Osteocyte (in vitro differentiated cells): ENCODE data around the gene ANTKMT. TPM values are rescaled to one million over a fixed set of nuclear protein-coding genes. Genes with fewer than 3 reads are reported as not detected.

Experiments
- DNase-seq: peaks from one replicate; pipeline ENCODE4 v3.0.0; 2021; ENCODE audit warnings: mixed read lengths; ENCODE audit not compliant: unreplicated experiment; ENCODE audit errors: extremely low spot score
- H3K27ac Mint-ChIP-seq: one replicate; pipeline ENCODE4 v1.8.0; 2021; ENCODE audit warnings: mild to moderate bottlenecking, mixed read lengths; ENCODE audit not compliant: unreplicated experiment
- H3K27me3 Mint-ChIP-seq: one replicate; pipeline ENCODE4 v1.8.0; 2021; ENCODE audit warnings: mixed read lengths; ENCODE audit not compliant: unreplicated experiment
- H3K36me3 Mint-ChIP-seq: one replicate; pipeline ENCODE4 v1.8.0; 2021; ENCODE audit warnings: mixed read lengths; ENCODE audit not compliant: unreplicated experiment
- H3K4me1 Mint-ChIP-seq: one replicate; pipeline ENCODE4 v1.8.0; 2021; ENCODE audit warnings: mixed read lengths; ENCODE audit not compliant: unreplicated experiment
- H3K4me3 Mint-ChIP-seq: one replicate; pipeline ENCODE4 v1.8.0; 2021; ENCODE audit warnings: mild to moderate bottlenecking, moderate library complexity, mixed read lengths; ENCODE audit not compliant: unreplicated experiment
- H3K9me3 Mint-ChIP-seq: one replicate; pipeline ENCODE4 v1.8.0; 2021; ENCODE audit warnings: mixed read lengths; ENCODE audit not compliant: unreplicated experiment
- total RNA-seq: library from RNA; stranded (reverse); gene quantifications from 2 replicates; pipeline ENCODE4 v1.2.1, GENCODE V29; 2021
- TF ChIP-seq, protein P1 (sequence below): fragments of 200-600 bp; sonication (generic); IDR thresholded peaks from 2 replicates; pipeline ENCODE4 v1.5.0; 2021; ENCODE audit warnings: antibody characterized with exemption, mild to moderate bottlenecking, moderate library complexity

ANTKMT gene
- total RNA-seq, 1 donor from 2014 or later, result 41.7 TPM

DNA sequence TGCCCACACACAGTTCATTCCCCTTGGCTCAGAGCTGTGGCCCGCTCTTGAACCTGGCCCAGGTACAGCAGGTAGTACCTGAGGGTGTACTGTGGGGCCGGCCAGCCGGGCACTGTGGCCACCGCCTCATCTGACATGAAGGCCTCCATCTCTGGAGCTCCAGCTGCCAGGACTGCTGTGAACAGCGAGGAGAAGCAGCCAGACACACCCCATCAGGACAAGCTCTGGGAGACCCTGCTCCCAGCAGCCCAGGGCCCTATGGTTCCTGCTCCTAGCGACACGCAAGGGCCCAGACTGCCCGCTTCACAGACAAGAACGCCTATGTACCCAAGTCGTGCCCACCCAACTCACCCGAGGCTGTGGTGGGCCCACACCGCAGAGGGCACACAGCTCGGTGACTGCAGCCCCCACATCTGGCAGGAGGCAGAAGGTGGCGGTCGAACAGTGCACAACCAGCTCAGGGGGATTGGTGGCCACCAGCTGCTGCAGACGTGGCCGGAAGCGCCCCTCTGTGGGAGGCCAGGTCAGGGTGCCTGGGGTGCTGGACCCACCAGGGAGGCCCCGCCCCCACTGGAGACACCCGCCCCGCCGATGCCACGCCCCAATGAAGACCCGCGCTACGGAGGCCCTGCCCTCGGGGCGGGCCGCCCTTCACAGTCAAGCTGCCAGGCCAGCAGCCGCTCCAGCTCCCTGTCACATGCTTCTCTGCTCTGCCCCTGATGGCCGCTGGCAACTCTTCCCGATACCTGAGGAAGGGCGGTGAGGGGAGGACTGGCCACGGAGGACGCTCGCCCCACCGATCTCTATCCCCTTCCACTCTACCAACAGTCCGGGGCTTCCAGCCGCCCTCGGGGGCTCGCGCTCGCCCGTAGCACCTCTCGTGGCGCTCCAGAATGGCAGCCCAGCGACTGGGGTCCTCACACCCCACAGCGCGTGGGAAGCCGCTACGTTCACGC lies 41.8 kb upstream of the ANTKMT start:
- peak overlapping the region; percentile 77 for H3K4me3 Mint-ChIP-seq
- H3K27me3 Mint-ChIP-seq, result no peaks in the 10 kb centered on the region
- TF ChIP-seq, protein P1, sequence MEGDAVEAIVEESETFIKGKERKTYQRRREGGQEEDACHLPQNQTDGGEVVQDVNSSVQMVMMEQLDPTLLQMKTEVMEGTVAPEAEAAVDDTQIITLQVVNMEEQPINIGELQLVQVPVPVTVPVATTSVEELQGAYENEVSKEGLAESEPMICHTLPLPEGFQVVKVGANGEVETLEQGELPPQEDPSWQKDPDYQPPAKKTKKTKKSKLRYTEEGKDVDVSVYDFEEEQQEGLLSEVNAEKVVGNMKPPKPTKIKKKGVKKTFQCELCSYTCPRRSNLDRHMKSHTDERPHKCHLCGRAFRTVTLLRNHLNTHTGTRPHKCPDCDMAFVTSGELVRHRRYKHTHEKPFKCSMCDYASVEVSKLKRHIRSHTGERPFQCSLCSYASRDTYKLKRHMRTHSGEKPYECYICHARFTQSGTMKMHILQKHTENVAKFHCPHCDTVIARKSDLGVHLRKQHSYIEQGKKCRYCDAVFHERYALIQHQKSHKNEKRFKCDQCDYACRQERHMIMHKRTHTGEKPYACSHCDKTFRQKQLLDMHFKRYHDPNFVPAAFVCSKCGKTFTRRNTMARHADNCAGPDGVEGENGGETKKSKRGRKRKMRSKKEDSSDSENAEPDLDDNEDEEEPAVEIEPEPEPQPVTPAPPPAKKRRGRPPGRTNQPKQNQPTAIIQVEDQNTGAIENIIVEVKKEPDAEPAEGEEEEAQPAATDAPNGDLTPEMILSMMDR, result no peak
- no peak for DNase-seq
- H3K27ac Mint-ChIP-seq, result peak overlapping the region; percentile 88
- H3K36me3 Mint-ChIP-seq, result peaks cover 11% of the 10 kb centered on the region
- no peaks in the 10 kb centered on the region for H3K9me3 Mint-ChIP-seq
- peaks cover 28% of the 10 kb centered on the region for H3K4me1 Mint-ChIP-seq

DNA sequence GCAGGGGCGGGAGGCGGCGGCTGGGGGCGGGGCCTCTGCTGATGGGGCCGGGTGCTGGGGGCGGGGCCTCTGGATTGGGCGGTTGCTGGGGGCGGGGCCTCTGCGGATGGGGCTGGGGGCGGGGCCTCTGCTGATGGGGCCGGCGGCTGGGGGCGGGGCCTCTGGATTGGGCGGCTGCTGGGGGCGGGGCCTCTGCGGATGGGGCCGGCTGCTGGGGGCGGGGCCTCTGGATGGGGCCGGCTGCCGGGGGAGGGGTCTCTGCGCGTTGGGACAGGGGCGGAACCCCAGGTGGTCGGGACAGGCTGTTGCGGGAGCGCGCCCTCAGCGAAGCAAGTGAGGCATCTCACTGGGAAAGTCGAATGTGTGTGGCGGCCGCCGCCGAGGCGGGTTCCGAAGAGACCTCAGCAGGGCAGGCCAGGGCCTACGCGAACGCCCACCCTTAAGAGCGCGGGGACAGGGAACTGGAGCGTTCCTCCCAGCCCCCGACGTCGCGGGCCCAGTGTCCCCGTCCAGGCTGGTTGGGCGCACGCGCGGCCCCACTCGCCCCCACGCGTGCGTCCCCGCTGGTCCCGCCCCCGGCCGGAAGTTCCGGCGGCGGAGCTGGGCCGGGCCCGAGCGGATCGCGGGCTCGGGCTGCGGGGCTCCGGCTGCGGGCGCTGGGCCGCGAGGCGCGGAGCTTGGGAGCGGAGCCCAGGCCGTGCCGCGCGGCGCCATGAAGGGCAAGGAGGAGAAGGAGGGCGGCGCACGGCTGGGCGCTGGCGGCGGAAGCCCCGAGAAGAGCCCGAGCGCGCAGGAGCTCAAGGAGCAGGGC lies 40.9 kb upstream of the ANTKMT start, which contains the start of gene STUB1:
STUB1 (plus strand) TSS at position 597 of the 811 bp plus-strand sequence; CDS start at position 713, 116 bp downstream.
- peaks cover 11% of the 10 kb centered on the region for H3K36me3 Mint-ChIP-seq
- peak within 1 kb of the TSS; percentile 88 for H3K27ac Mint-ChIP-seq
- no peaks in the 10 kb centered on the region for H3K9me3 Mint-ChIP-seq
- H3K4me3 Mint-ChIP-seq, result peak within 1 kb of the TSS; percentile 81
- no peaks in the 10 kb centered on the region for H3K27me3 Mint-ChIP-seq
- TF ChIP-seq, protein P1, result no peak
- DNase-seq, result peak; percentile 97
- H3K4me1 Mint-ChIP-seq, result peaks cover 24% of the 10 kb centered on the region

DNA sequence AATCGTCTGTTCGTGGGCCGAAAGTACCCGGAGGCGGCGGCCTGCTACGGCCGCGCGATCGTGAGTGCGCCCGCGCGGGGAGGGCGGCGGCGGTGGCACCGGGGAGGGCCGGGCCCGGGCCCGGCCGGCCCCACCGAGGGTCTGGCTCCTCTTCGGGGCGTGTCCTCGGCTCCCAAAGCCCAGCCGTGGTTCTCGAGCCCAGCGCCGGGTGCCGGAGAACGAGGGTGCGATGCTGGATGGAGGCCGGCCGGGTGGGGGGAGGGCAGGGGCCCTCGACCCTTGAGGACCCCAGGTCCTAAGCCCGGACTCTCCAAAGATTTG lies 40.4 kb upstream of the ANTKMT start:
- peaks cover 21% of the 10 kb centered on the region for H3K4me1 Mint-ChIP-seq
- TF ChIP-seq, protein P1, result no peak
- peaks cover 11% of the 10 kb centered on the region for H3K36me3 Mint-ChIP-seq
- no peak for DNase-seq
- H3K4me3 Mint-ChIP-seq, result peak overlapping the region; percentile 81
- peak overlapping the region; percentile 72 for H3K27ac Mint-ChIP-seq
- H3K27me3 Mint-ChIP-seq, result no peaks in the 10 kb centered on the region
- H3K9me3 Mint-ChIP-seq, result no peaks in the 10 kb centered on the region

DNA sequence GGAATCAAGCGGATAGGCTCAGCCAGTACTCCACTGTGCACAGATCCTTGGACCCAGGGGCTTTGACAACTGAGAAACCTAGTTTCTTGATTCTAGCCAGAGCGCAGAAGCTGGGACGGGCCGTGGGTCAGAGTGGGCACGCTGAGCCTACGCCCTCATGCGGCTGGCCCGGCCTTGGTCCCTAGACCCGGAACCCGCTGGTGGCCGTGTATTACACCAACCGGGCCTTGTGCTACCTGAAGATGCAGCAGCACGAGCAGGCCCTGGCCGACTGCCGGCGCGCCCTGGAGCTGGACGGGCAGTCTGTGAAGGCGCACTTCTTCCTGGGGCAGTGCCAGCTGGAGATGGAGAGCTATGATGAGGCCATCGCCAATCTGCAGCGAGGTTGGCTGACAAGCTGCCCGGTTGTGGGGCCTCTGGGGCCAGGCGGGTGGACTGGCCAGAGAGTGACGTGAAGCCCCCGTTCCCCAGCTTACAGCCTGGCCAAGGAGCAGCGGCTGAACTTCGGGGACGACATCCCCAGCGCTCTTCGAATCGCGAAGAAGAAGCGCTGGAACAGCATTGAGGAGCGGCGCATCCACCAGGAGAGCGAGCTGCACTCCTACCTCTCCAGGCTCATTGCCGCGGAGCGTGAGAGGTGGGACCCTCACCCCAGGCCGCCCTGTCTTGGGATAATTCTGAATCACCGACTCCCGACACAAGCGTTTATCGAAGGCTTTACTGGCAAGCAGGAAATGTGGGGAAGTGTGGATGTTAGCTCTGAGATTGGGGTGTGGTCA lies 39.8 kb upstream of the ANTKMT start:
- Mint-ChIP-seq H3K36me3 (peaks cover 13% of the 10 kb centered on the region), H3K27ac (peak overlapping the region; percentile 72), H3K4me3 (peak overlapping the region; percentile 81)

More for the DNA sequence above, 39.8 kb upstream of the ANTKMT start:
- TF ChIP-seq, protein P1, result no peak
- Mint-ChIP-seq H3K9me3 (no peaks in the 10 kb centered on the region), H3K27me3 (no peaks in the 10 kb centered on the region), H3K4me1 (peaks cover 22% of the 10 kb centered on the region)
- no peak for DNase-seq
